Measurements from ENCODE around the gene CPLX3.

The CPLX3 gene

DNA sequence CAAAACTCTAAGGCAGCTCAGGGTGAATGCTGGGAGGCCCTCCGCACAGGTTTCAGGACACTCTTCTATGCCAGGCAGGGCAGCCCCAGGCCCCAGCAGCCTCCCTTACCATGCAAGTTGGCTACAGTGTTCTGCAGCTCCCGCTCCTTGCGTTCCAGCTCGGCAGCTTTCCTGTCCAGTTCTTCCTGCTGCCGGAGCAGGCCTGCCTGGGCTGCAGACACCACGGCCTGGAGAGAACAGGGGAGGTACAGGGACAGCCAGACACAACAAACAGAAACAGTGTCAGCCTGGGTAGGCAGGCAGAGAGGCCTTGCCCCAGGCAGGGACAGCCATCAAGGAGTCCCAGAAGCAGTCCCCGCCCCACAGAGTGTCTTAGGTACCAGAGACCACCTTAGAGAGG lies 25.5 kb downstream of the CPLX3 start:
- DNase-seq (ENCODE audit: extremely low spot score), result no peak
- TF ChIP-seq CTCF (IDR thresholded peaks at IDR 0.05; ENCODE audit: control extremely low read depth, extremely low read depth, low read depth, missing control alignments), result no peak
- POLR2A ChIA-PET, result no interaction called here
- CTCF ChIA-PET, result interaction anchor here (0.8 to 1.9 kb wide), 5 partner anchors 8 to 50 kb away, joined by 3 to 6 read pairs (median 3); no protein-coding TSS in a partner anchor

- CTCF ChIA-PET, result interaction anchor here (1.1 to 2.9 kb wide), 3 partner anchors 14 to 55 kb away, joined by 3 to 15 read pairs (median 3); no protein-coding TSS in a partner anchor
- no peak for DNase-seq (ENCODE audit: extremely low spot score)
- POLR2A ChIA-PET, result interaction anchor here (0.5 kb wide), 1 partner anchor 297 kb away, joined by 5 read pairs; no protein-coding TSS in a partner anchor
- TF ChIP-seq CTCF (IDR thresholded peaks at IDR 0.05; ENCODE audit: control extremely low read depth, extremely low read depth, low read depth, missing control alignments), result no peak
Measured at GRCh38 chr15:74854453-74855022, 28.1 kb downstream of the CPLX3 start.

DNA sequence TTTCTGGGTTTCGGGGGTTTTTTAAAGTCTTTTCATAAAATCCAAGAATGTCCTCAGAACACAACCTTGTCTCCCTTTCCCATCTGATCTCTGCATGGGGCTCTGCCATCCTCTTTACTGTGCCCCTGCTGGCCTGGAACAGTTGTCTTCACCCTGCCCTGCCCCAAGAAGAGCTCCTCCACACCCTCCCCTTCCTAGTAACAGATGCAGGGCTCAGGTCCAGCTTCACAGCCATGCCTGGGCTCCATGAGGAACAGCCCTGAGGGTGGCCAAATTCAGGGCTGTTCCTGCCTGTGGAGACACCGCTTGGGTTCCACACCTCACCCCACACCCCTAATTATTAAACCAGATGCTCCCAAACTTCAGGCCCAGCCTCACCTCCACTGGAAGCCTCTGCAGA lies 29.4 kb downstream of the CPLX3 start:
- no peak for TF ChIP-seq CTCF (IDR thresholded peaks at IDR 0.05; ENCODE audit: control extremely low read depth, extremely low read depth, low read depth, missing control alignments)
- DNase-seq (ENCODE audit: extremely low spot score), result no peak
- CTCF ChIA-PET, result interaction anchor here (0.7 to 5.4 kb wide), 6 partner anchors 11 to 78 kb away, joined by 3 to 44 read pairs (median 7); partner anchors contain the start of genes FAM219B and ULK3
- POLR2A ChIA-PET, result interaction anchor here (0.7 to 0.9 kb wide), 2 partner anchors 14 to 79 kb away, joined by 3 to 4 read pairs; no protein-coding TSS in a partner anchor

- POLR2A ChIA-PET, result interaction anchor here (0.7 kb wide), 1 partner anchor 13 kb away, joined by 3 read pairs; no protein-coding TSS in a partner anchor
- DNase-seq (ENCODE audit: extremely low spot score), result no peak
- CTCF ChIA-PET, result interaction anchor here (0.9 to 5.4 kb wide), 8 partner anchors 12 to 78 kb away, joined by 3 to 44 read pairs (median 6); partner anchors contain the start of genes FAM219B and ULK3
- TF ChIP-seq CTCF (IDR thresholded peaks at IDR 0.05; ENCODE audit: control extremely low read depth, extremely low read depth, low read depth, missing control alignments), result no peak
Measured at GRCh38 chr15:74856537-74856936, 30.1 kb downstream of the CPLX3 start.

GRCh38 chr15:74857082-74857655 lies 30.7 kb downstream of the CPLX3 start:
- CTCF ChIA-PET, result interaction anchor here (0.9 to 5.4 kb wide), 9 partner anchors 12 to 77 kb away, joined by 3 to 44 read pairs (median 5); partner anchors contain the start of genes FAM219B and ULK3
- POLR2A ChIA-PET, result interaction anchor here (3.4 kb wide), 1 partner anchor 12 kb away, joined by 19 read pairs; no protein-coding TSS in a partner anchor
- TF ChIP-seq CTCF (IDR thresholded peaks at IDR 0.05; ENCODE audit: control extremely low read depth, extremely low read depth, low read depth, missing control alignments), result no peak
- peak; percentile 70 for DNase-seq (ENCODE audit: extremely low spot score)

GRCh38 chr15:74857671-74858368 lies 31.4 kb downstream of the CPLX3 start:
- no peak for TF ChIP-seq CTCF (IDR thresholded peaks at IDR 0.05; ENCODE audit: control extremely low read depth, extremely low read depth, low read depth, missing control alignments)
- CTCF ChIA-PET, result interaction anchor here (0.8 to 5.4 kb wide), 17 partner anchors 9 to 86 kb away, joined by 3 to 44 read pairs (median 4); partner anchors contain the start of genes FAM219B and ULK3
- POLR2A ChIA-PET, result interaction anchor here (3.4 kb wide), 1 partner anchor 12 kb away, joined by 19 read pairs; no protein-coding TSS in a partner anchor
- no peak for DNase-seq (ENCODE audit: extremely low spot score)
